SH-SY5Y (cell line): ENCODE measurements around the gene MMD2.

Source experiments
- GATA2 ChIP-seq: IDR thresholded peaks from 2 replicates; pipeline ENCODE4 v1.6.1; 2011; ENCODE audit warnings: mild to moderate bottlenecking, low read depth, low read length
- GATA3 ChIP-seq: IDR thresholded peaks from 2 replicates; pipeline ENCODE4 v1.6.1; 2011; ENCODE audit warnings: low read depth, mild to moderate bottlenecking, low read length, moderate library complexity

DNA sequence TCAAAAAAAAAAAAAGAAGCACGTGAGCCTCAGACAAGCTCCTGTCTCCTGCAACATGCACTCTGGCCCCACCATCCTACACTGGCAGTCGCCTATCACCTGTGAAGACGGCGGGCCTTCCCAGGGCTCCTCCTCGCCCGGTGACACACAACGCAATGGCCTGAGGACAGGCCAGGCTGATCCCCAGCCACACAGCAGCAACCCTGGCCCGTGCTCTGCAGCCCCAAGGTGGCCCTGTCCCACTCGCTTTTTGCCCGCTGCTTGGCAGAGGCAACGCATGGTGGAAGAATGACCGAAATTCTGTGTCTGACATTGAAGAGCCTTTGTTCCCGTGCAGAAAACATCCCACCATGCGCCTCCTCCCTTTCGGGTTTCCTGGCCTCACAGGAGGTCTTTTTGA, 83.6 kb downstream of the MMD2 start:
- TF ChIP-seq GATA2 (no peak), GATA3 (no peak)
